Mesendoderm (in vitro differentiated cells): ENCODE measurements around the gene SHISA9.

Experiments
- DNase-seq: peaks from one replicate; pipeline ENCODE4 v3.0.0; 2013
- H2AK5ac ChIP-seq: 2 replicates; pipeline ENCODE4 v1.6.1; 2013; ENCODE audit warnings: low read length, inconsistent platforms
- H2BK120ac ChIP-seq: 2 replicates; pipeline ENCODE4 v1.6.1; 2013; ENCODE audit warnings: low read depth, mild to moderate bottlenecking, low read length, moderate library complexity, mixed read lengths
- H2BK15ac ChIP-seq: replicated peaks from 2 replicates; pipeline ENCODE4 v1.6.1; 2013; ENCODE audit warnings: low read depth, mild to moderate bottlenecking, moderate library complexity
- H2BK5ac ChIP-seq: 2 replicates; pipeline ENCODE4 v1.6.1; 2013; ENCODE audit warnings: low read length, inconsistent platforms
- H3K18ac ChIP-seq: 2 replicates; pipeline ENCODE4 v1.6.1; 2013; ENCODE audit warnings: mild to moderate bottlenecking, low read length, mixed read lengths
- H3K23ac ChIP-seq: one replicate; pipeline ENCODE4 v1.6.1; 2013; ENCODE audit warnings: low read length
- H3K27ac ChIP-seq: 2 replicates; pipeline ENCODE4 v1.5.1; 2013; ENCODE audit warnings: low read depth, mild to moderate bottlenecking, inconsistent platforms, low read length, moderate library complexity
- H3K27me3 ChIP-seq: 2 replicates; pipeline ENCODE4 v1.6.1; 2013; ENCODE audit warnings: low read length, control low read depth, mild to moderate bottlenecking, inconsistent platforms; ENCODE audit not compliant: insufficient read depth, poor library complexity
- H3K36me3 ChIP-seq: 2 replicates; pipeline ENCODE4 v1.6.1; 2013; ENCODE audit warnings: low read length, inconsistent platforms; ENCODE audit not compliant: control insufficient read depth, insufficient read depth
- H3K4ac ChIP-seq: one replicate; pipeline ENCODE4 v1.6.1; 2013; ENCODE audit warnings: low read depth, mild to moderate bottlenecking, low read length, moderate library complexity
- H3K4me1 ChIP-seq: 2 replicates; pipeline ENCODE4 v1.6.1; 2013; ENCODE audit warnings: low read depth, low read length, inconsistent platforms; ENCODE audit not compliant: control insufficient read depth
- H3K4me2 ChIP-seq: 2 replicates; pipeline ENCODE4 v1.6.1; 2013; ENCODE audit warnings: low read length
- H3K4me3 ChIP-seq: 2 replicates; pipeline ENCODE4 v1.5.1; 2013; ENCODE audit warnings: mild to moderate bottlenecking, low read length
- H3K56ac ChIP-seq: one replicate; pipeline ENCODE4 v1.6.1; 2013; ENCODE audit warnings: low read length
- H3K79me1 ChIP-seq: 2 replicates; pipeline ENCODE4 v1.6.1; 2013; ENCODE audit warnings: low read length, inconsistent platforms
- H3K79me2 ChIP-seq: 2 replicates; pipeline ENCODE4 v1.6.1; 2013; ENCODE audit warnings: mild to moderate bottlenecking, low read length; ENCODE audit not compliant: control insufficient read depth, insufficient read depth
- H3K9ac ChIP-seq: 2 replicates; pipeline ENCODE4 v1.6.1; 2013; ENCODE audit warnings: low read length, inconsistent platforms
- H4K5ac ChIP-seq: one replicate; pipeline ENCODE4 v1.6.1; 2013; ENCODE audit warnings: low read length
- H4K8ac ChIP-seq: one replicate; pipeline ENCODE4 v1.6.1; 2013; ENCODE audit warnings: low read depth, mild to moderate bottlenecking, control low read depth, low read length, moderate library complexity
- WGBS: extraction: QIAGEN DNeasy Blood & Tissue Kit; methylation state at CpG from one replicate; pipeline ENCODE4 v1.1.7; 2013; ENCODE audit warnings: low lambda C conversion rate, missing lambda C conversion rate; ENCODE audit not compliant: insufficient coverage; ENCODE audit errors: extremely low coverage; 5-methylcytosine and 5-hydroxymethylcytosine counted together

The SHISA9 gene

DNA sequence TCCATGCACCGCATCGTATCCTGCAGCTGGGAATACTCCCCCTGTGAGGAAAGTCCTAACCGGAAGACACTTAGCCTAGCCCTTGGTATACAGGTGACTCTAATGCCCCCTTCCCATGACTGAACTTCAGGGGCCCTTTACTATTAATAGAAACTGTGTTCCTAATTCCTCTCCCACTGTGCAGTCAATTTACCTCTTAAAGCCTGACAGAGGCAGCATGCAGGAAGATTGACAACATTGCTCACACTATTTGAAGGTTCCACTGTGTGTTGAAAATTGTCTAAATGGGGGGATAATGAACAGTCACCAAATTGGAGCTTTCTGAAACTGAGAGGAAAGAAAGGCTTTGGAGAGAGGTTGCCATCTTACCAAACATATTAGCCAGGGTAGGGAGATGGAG is 222.6 kb downstream of the SHISA9 start:
- no peak overlapping the region for H3K27ac ChIP-seq
- peaks cover 18% of the 10 kb centered on the region for H3K4me1 ChIP-seq
- no peak overlapping the region for H4K5ac ChIP-seq
- H3K27me3 ChIP-seq: no peaks in the 10 kb centered on the region
- no peak overlapping the region for H2BK15ac ChIP-seq
- H4K8ac ChIP-seq: no peak overlapping the region
- H3K56ac ChIP-seq: no peak overlapping the region
- no peak overlapping the region for H3K4ac ChIP-seq
- H3K18ac ChIP-seq: no peak overlapping the region
- H3K79me1 ChIP-seq: peaks cover 8% of the 10 kb centered on the region
- peaks cover 3% of the 10 kb centered on the region for H3K79me2 ChIP-seq
- no peak overlapping the region for H3K9ac ChIP-seq
- no CpG with 5 or more reads among the region's 3 CpGs for WGBS
- H3K23ac ChIP-seq: no peak overlapping the region
- H3K4me2 ChIP-seq: no peak overlapping the region
- no peak overlapping the region for H2BK5ac ChIP-seq
- H2AK5ac ChIP-seq: no peak overlapping the region
- no peak overlapping the region for H3K4me3 ChIP-seq
- no peak overlapping the region for H2BK120ac ChIP-seq
- DNase-seq: no peak
- no peaks in the 10 kb centered on the region for H3K36me3 ChIP-seq

DNA sequence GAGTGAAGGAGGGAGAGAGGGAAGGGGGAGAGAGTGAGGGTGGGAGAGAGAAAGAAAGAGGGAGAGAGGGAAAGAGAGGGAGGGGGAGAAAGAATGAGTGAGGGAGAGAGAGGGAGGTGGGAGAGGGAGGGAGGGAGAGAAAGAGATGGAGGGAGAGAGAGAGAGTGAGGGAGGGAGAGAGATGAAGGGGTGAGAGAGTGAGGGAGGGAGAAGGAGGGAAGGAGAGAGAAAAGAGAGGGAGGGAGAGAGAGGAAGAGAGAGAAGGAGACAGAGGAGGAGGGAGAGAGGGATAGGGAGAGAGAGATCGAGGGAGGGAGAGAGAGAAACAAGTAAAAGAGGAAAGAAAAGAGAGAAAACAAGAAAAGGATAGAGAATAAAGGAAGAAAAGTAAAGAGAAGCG is 225.7 kb downstream of the SHISA9 start:
- Histone ChIP-seq H2BK120ac (no peak overlapping the region), H2BK5ac (no peak overlapping the region), H2BK15ac (no peak overlapping the region), H3K27ac (no peak overlapping the region), H2AK5ac (no peak overlapping the region), H3K23ac (no peak overlapping the region), H4K8ac (no peak overlapping the region), H3K9ac (no peak overlapping the region), H3K79me1 (peaks cover 10% of the 10 kb centered on the region), H3K4me3 (no peak overlapping the region), H3K36me3 (no peaks in the 10 kb centered on the region), H4K5ac (no peak overlapping the region), H3K27me3 (no peaks in the 10 kb centered on the region), H3K4me1 (peaks cover 11% of the 10 kb centered on the region), H3K56ac (no peak overlapping the region), H3K4ac (no peak overlapping the region), H3K18ac (no peak overlapping the region), H3K79me2 (no peaks in the 10 kb centered on the region), H3K4me2 (no peak overlapping the region)
- WGBS: no CpG with 5 or more reads among the region's 2 CpGs
- DNase-seq: no peak

DNA sequence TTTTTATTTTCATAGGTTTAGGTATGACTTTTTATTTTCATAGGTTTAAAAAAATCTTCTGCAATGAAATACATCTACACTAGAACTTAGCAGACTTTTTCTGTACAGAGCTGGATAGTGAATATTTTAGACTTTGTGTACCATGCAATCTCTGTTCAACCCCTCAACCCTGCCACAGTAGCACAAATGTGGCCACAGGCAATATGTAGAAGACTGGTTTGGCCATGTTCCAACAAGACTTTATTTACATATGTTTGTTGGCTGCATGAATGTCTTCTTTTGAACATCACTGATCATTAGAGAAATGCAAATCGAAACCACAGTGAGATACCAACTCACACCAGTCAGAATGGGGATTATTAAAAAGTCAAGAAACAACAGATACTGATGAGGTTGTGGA is 229.2 kb downstream of the SHISA9 start:
- Histone ChIP-seq H3K79me1 (peaks cover 8% of the 10 kb centered on the region), H3K4ac (no peak overlapping the region), H3K27me3 (no peaks in the 10 kb centered on the region), H3K9ac (no peak overlapping the region), H3K79me2 (no peaks in the 10 kb centered on the region), H3K56ac (no peak overlapping the region), H2AK5ac (no peak overlapping the region), H4K5ac (no peak overlapping the region), H3K4me2 (no peak overlapping the region), H3K18ac (no peak overlapping the region), H4K8ac (no peak overlapping the region), H3K36me3 (no peaks in the 10 kb centered on the region), H3K4me3 (no peak overlapping the region), H2BK5ac (no peak overlapping the region), H2BK120ac (no peak overlapping the region), H2BK15ac (no peak overlapping the region), H3K23ac (no peak overlapping the region), H3K27ac (no peak overlapping the region), H3K4me1 (peaks cover 3% of the 10 kb centered on the region)
- no peak for DNase-seq
- no CpG with 5 or more reads among the region's 1 CpG for WGBS

DNA sequence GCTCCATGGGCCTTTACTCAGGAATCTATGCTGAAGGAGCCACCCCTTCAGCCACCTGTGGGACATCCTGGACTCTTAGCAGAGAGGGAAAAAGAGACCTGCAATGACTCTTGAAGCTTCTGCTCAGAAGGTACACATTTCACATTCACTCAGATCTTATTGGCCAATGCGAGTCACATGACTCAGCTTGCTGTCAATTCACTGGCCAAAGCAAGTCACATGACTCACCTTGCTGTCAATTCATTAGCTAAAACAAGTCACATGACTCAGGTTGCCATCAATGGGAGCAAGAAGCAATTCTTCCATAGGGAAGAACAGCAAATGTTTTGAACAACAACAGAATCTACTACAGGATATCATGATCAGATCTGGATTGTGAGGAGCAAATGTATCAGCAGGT is 233.4 kb downstream of the SHISA9 start:
- no peak overlapping the region for H2BK15ac ChIP-seq
- H3K23ac ChIP-seq: no peak overlapping the region
- peaks cover 3% of the 10 kb centered on the region for H3K4me1 ChIP-seq
- H3K79me2 ChIP-seq: no peaks in the 10 kb centered on the region
- no peak overlapping the region for H3K27ac ChIP-seq
- no peak overlapping the region for H4K5ac ChIP-seq
- H2AK5ac ChIP-seq: no peak overlapping the region
- no CpG with 5 or more reads among the region's 1 CpG for WGBS
- no peak overlapping the region for H2BK120ac ChIP-seq
- no peak overlapping the region for H3K4ac ChIP-seq
- H4K8ac ChIP-seq: no peak overlapping the region
- H3K4me2 ChIP-seq: no peak overlapping the region
- no peaks in the 10 kb centered on the region for H3K36me3 ChIP-seq
- no peak overlapping the region for H3K56ac ChIP-seq
- H3K4me3 ChIP-seq: no peak overlapping the region
- DNase-seq: no peak
- no peaks in the 10 kb centered on the region for H3K27me3 ChIP-seq
- H3K79me1 ChIP-seq: peaks cover 2% of the 10 kb centered on the region
- H3K9ac ChIP-seq: no peak overlapping the region
- H2BK5ac ChIP-seq: no peak overlapping the region
- H3K18ac ChIP-seq: no peak overlapping the region

DNA sequence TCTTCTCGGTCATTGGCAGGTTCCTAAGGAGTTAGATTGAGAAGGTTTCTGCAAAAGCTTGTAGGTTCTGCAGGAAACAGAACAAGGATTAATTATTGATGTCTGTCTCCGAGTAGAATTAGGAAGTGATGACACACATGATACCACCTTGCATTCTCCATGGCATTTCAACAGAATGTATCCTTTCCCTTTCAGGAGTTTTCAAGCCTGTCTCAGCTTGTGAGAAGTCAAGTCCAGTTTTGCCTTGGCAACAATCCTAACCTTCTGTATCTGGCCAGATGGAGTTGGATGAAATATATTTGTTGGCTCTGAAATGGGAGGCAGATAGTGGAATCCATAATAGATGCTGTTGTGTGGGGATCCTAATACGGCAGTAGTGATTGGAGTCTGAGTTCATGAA is 235.5 kb downstream of the SHISA9 start:
- H2BK120ac ChIP-seq: no peak overlapping the region
- no CpG with 5 or more reads among the region's 3 CpGs for WGBS

DNA sequence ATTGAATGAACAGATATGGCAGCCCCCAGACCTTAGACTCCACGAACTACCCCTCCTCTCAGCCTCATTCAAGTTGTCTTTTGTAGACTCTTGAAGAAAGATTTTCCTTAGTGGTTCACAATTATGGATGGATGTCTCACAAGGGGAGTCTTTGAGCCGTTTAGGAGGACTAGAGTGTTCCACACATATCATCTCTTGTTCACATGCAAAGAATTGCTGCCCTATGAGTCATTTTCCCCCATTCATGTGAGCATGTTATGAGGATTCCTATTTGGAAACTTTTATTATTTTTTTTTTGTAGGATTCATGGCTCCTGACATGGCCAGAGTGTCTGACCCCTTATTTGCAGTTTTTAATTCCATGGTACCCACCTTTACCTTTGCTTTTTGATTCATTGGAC is 237.1 kb downstream of the SHISA9 start:
- Histone ChIP-seq H2BK15ac (no peak overlapping the region), H3K4me2 (no peak overlapping the region), H4K8ac (no peak overlapping the region), H3K27ac (no peak overlapping the region), H3K18ac (no peak overlapping the region), H4K5ac (no peak overlapping the region), H2BK5ac (no peak overlapping the region), H3K4me1 (no peaks in the 10 kb centered on the region), H3K79me1 (no peaks in the 10 kb centered on the region), H3K23ac (no peak overlapping the region), H3K4me3 (no peak overlapping the region), H3K27me3 (no peaks in the 10 kb centered on the region), H3K79me2 (no peaks in the 10 kb centered on the region), H3K4ac (no peak overlapping the region), H2BK120ac (no peak overlapping the region), H2AK5ac (no peak overlapping the region), H3K56ac (no peak overlapping the region), H3K9ac (no peak overlapping the region), H3K36me3 (no peaks in the 10 kb centered on the region)
- DNase-seq: no peak
- WGBS: no CpG with 5 or more reads among the region's 2 CpGs

More for the DNA sequence above, 235.5 kb downstream of the SHISA9 start:
- H3K79me1 ChIP-seq: peaks cover 2% of the 10 kb centered on the region
- DNase-seq: no peak
- no peak overlapping the region for H2BK5ac ChIP-seq
- no peaks in the 10 kb centered on the region for H3K36me3 ChIP-seq
- no peak overlapping the region for H4K5ac ChIP-seq
- H3K27me3 ChIP-seq: no peaks in the 10 kb centered on the region
- peaks cover under 1% of the 10 kb centered on the region for H3K4me1 ChIP-seq
- no peak overlapping the region for H3K27ac ChIP-seq
- H3K4ac ChIP-seq: no peak overlapping the region
- no peak overlapping the region for H3K4me3 ChIP-seq
- no peaks in the 10 kb centered on the region for H3K79me2 ChIP-seq
- H3K18ac ChIP-seq: no peak overlapping the region
- H2BK15ac ChIP-seq: no peak overlapping the region
- no peak overlapping the region for H3K56ac ChIP-seq
- no peak overlapping the region for H3K4me2 ChIP-seq
- no peak overlapping the region for H4K8ac ChIP-seq
- no peak overlapping the region for H2AK5ac ChIP-seq
- no peak overlapping the region for H3K23ac ChIP-seq
- no peak overlapping the region for H3K9ac ChIP-seq
